Aorta (tissue), 5 donors: ENCODE data around the gene AFAP1. TPM values are rescaled to one million over a fixed set of nuclear protein-coding genes. Genes with fewer than 3 reads are reported as not detected.
"Not testable (repeated sequence)": the region's sequence is repeated elsewhere in the genome, so short reads cannot be mapped to it uniquely, and the experiment has no call there.

ENCODE experiments used
- ATAC-seq: fragments of 200-7000 bp; cut with Tn5 transposase; one replicate; pipeline ENCODE4 v1.9.1; 2022; ENCODE audit warnings: moderate library complexity; ENCODE audit not compliant: low FRiP score
- DNase-seq, 2 donors: peaks; one replicate each; pipeline ENCODE4 v3.0.0-alpha.2; 2020
- H3K27ac ChIP-seq, 2 donors: one replicate each; pipeline ENCODE4 v1.5.1; 2013; ENCODE audit warnings: low read length in 2 of 2, mild to moderate bottlenecking in 2 of 2, moderate library complexity in 2 of 2, control low read depth in 1 of 2, inconsistent platforms in 1 of 2, low read depth in 1 of 2
- H3K27me3 ChIP-seq, 2 donors: one replicate each; pipeline ENCODE4 v1.6.1; 2013; ENCODE audit warnings: control low read depth in 1 of 2, low read length in 1 of 2, mild to moderate bottlenecking in 1 of 2, moderate library complexity in 1 of 2; ENCODE audit not compliant: insufficient read depth in 2 of 2, control insufficient read depth in 1 of 2
- H3K36me3 ChIP-seq, 2 donors: one replicate each; pipeline ENCODE4 v1.6.1; 2013; ENCODE audit warnings: control low read depth in 1 of 2, low read length in 1 of 2, mild to moderate bottlenecking in 1 of 2; ENCODE audit not compliant: insufficient read depth in 2 of 2, control insufficient read depth in 1 of 2
- H3K4me1 ChIP-seq, 2 donors: one replicate each; pipeline ENCODE4 v1.6.1; 2013; ENCODE audit warnings: low read length in 2 of 2, control low read depth in 1 of 2, mild to moderate bottlenecking in 1 of 2, moderate library complexity in 1 of 2; ENCODE audit not compliant: insufficient read depth in 2 of 2, control insufficient read depth in 1 of 2
- H3K4me3 ChIP-seq, 2 donors: one replicate each; pipeline ENCODE4 v1.5.1; 2013; ENCODE audit warnings: low read length in 2 of 2, control low read depth in 1 of 2, mild to moderate bottlenecking in 1 of 2
- H3K9me3 ChIP-seq: one replicate; pipeline ENCODE4 v1.6.1; 2013; ENCODE audit warnings: mild to moderate bottlenecking, low read length; ENCODE audit not compliant: control insufficient read depth
- WGBS, 2 donors: extraction: QIAGEN DNeasy Blood & Tissue Kit; methylation state at CpG; one replicate each; pipeline ENCODE4 v1.1.7; 2013; 5-methylcytosine and 5-hydroxymethylcytosine counted together
- intact Hi-C, 2 donors: fragments of 100-400 bp; cut with DNase I; formaldehyde crosslinking; loops; one replicate each; pipeline versions ENCODE4 v1.14.2 to v1.15.0; 2022
- polyA plus RNA-seq, 2 donors: library from polyadenylated mRNA; stranded (reverse); fragments of 200-250 nt; gene quantifications; one replicate each; pipeline ENCODE4 v1.2.3, GENCODE V29; 2013
- total RNA-seq, 2 donors: library from RNA; stranded (reverse); fragmentation: NEBNext Ultra II Directional; extraction: Animal tissue kit (Norgen Biotek cat#: 25700); gene quantifications; one replicate each; pipeline ENCODE4 v1.2.1, GENCODE V29; 2021
- donor health status: healthy with polysubstance abuse.
- donor health status: Bipolar disorder and iron deficiency.
- donor health status: DM: no; HTN: no; CAD: no.
- donor health status: DM: no; HTN: no; CAD: no.
- donor health status: DM: yes; HTN: yes; CAD: no.

The AFAP1 gene
- total and polyA plus RNA-seq, 4 donors, result 4.6 to 60.5 (median 26.9) TPM

DNA sequence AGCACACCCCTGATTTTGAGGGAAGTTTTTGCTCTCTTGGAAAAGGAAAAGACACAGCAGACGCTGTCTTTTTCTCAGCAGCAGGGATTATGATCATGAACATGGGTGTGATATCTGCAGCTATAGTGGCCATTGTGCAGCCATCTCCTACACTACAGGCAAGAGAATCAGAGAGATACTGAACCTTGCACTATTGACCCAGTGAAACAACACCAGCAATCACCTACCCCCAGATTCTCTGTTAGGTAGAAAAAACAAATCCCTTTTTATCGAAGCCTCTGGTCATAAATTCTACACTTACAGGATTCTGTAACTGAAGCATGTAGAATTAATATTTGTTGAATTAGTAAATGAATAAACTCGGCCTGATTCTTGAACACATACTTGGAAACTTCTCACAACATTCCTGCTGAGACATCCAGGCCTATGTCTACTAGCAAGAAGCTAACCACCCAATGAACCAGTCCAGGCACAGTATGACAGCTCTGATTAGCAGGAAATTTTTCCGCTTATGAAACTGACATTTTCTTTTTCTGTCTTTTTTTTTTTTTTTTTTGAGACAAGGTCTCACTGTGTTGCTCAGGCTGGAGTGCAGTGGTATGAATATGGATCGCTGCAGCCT, 5.0 kb upstream of the AFAP1 start:
- Histone ChIP-seq H3K27me3 (no peaks in the 10 kb centered on the region), H3K27ac (no peak overlapping the region), H3K9me3 (no peaks in the 10 kb centered on the region), H3K36me3 (no peaks in the 10 kb centered on the region), H3K4me3 (no peak overlapping the region), H3K4me1 (no peaks in the 10 kb centered on the region)
- ATAC-seq (no peak), DNase-seq (no peak)
- 86 to 92% methylated on average over 5 of the region's 5 CpGs for WGBS, 2 donors
- intact Hi-C loops, result no loop called here

DNA sequence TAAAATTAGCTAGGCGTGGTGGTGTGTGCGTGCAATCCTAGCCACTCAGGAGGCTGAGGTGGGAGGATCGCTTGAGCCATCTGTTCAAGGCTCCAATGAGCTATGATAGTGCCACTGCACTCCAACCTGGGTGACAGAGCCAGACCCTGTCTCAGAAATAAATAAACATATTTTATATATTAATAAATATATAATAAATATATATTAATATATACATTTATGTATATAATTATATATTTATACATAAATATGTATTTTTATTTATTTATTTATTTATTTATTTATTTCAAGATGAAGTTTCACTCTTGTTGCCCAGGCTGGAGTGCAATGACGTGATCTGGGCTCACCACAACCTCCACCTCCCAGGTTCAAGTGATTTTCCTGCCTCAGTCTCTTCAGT, 4.0 kb upstream of the AFAP1 start:
- DNase-seq, H3K36me3 ChIP-seq, H3K9me3 ChIP-seq, H3K4me3 ChIP-seq, H3K4me1 ChIP-seq, H3K27me3 ChIP-seq, intact Hi-C loops, ATAC-seq, H3K27ac ChIP-seq: not testable (repeated sequence)
- 96 to 97% methylated on average over 4 of the region's 4 CpGs for WGBS, 2 donors

DNA sequence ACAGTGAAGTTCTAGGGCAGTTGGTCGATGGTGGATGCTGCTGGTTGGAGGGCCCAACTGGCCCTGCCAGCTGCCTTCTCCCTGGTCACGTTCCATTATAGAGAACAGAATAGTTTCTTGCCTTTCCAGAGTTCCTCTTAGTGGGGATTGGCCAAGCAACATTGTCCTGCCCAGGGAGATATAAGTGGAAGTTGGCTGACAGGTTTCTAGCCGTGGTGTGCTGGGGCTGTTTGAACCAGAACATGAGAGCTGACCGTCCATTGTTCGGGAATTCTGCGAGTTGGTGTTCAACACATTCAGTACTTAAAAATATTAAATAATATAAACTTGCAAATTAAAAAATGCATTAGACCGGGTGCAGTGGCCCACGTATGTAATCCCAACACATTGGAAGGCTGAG, 3.5 kb upstream of the AFAP1 start:
- no peaks in the 10 kb centered on the region for H3K27me3 ChIP-seq
- DNase-seq (no peak), ATAC-seq (no peak)
- 96 to 97% methylated on average over 8 of the region's 8 CpGs for WGBS, 2 donors
- no peak overlapping the region for H3K27ac ChIP-seq
- no peaks in the 10 kb centered on the region for H3K36me3 ChIP-seq
- intact Hi-C loops, result no loop called here
- no peaks in the 10 kb centered on the region for H3K4me1 ChIP-seq
- no peaks in the 10 kb centered on the region for H3K9me3 ChIP-seq
- H3K4me3 ChIP-seq, result no peak overlapping the region

DNA sequence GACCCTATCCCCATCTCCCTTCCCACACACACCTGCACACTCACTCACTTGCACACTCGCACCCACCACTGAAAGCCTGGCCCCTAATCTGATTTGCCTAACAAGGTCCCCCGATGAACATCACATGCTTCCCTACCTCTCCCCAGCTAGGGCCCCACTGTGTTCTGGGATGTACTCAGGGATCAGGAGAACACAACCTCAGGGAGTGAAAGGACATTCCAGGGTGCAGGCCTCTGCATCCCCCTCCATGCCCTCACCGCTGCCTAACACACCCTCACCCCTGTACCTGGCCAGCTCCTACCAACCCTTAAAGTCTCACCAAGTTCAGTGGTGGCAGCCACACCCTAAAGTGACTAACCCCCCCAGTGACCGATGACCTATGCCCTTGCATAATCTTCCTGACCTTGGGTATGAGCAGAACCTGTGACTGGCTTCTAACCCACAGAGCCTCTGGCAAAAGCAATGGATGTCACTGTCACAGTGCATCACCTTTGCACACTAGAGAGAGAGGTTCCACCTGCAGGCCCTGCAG, 2.4 kb upstream of the AFAP1 start:
- WGBS, 2 donors, result 97 to 98% methylated on average over 4 of the region's 4 CpGs
- ATAC-seq (no peak), DNase-seq (no peak)
- H3K4me1 ChIP-seq, result no peaks in the 10 kb centered on the region
- H3K27ac ChIP-seq, result no peak overlapping the region
- H3K27me3 ChIP-seq, result no peaks in the 10 kb centered on the region
- intact Hi-C loops, result no loop called here
- H3K36me3 ChIP-seq, result no peaks in the 10 kb centered on the region
- H3K4me3 ChIP-seq, result no peak overlapping the region
- no peaks in the 10 kb centered on the region for H3K9me3 ChIP-seq

DNA sequence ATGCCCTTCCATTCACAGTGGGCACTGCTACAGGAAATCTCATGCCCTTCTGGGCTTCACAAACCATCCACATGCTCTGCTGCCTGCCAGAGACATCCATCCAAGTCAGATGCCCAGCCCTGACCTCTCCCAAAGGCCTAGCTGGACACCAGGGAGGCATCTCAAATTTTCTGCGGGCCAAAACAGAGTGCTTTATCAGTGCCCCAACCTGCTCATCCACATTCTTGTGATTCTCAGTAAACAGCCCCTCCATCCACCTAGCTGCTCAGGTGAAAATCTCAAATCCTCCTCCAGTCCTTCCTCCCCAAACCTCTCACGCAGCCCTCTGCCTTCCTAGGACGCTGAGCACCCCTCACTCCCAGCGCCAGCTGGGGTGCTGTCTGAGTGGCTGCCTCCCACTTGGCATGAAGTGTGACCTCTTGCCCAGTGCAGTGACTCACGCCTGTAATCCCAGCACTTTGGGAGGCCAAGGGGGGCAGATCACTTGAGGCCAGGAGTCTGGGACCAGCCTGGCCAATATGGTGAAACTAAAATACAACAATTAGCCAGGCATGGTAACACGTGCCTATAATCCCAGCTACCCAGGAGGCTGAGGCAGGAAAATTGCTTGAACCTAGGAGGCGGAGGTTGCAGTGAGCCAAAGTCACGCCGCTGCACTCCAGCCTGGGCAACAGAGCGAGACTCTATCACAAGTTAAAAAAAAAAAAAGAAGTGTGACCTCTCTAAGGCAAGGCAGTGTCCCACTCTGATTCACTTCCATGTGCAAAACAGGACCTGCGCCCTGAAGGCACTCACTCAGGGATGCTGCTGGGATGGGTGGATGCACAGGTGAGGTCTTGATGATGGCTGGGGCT, 1.7 kb upstream of the AFAP1 start:
- Histone ChIP-seq H3K27me3 (no peaks in the 10 kb centered on the region), H3K4me3 (no peak overlapping the region), H3K4me1 (no peaks in the 10 kb centered on the region), H3K36me3 (no peaks in the 10 kb centered on the region), H3K27ac (no peak overlapping the region), H3K9me3 (no peaks in the 10 kb centered on the region)
- DNase-seq, result no peak
- WGBS, 2 donors, result 75 to 77% methylated on average over 11 of the region's 11 CpGs
- intact Hi-C loops, result no loop called here
- ATAC-seq, result no peak

DNA sequence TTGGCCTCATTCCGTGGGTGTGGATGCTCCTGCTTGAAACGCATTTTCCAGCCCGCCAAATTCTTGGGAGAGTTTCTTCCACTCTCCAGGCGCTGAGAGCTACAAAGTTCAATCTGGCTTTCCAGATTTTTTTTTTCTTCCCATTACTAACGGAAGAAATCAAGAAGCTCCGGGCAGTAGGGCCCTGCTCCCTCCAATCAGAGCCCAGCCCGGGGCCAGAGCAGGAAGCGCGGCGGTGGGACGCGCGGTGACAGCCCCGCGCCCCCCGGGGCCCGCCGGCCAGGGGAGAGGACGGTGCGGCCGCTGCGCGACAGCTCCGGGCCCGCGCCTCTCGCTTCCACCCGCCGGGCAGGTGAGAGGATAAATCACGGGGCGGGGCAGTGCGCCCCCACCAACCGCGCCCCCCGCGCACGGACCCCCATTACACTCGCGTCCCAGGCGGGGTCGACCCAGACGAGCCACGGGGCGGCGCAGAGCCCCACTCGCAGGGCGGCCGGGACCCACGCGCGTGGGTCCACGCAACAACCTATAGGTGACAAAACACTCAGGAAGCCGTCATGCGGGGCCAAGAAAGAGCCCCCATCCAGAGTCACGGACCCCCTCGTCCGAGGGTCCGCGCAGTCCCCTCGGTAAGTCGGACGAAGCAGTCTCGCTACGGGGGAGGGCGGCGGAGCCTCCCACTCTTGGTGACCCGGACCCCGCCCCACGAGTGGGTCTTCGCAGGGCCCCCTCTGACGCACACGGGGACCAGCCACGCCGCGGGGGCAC, 868 bp downstream of the AFAP1 start:
- no peaks in the 10 kb centered on the region for H3K36me3 ChIP-seq
- intact Hi-C loops, result loop anchor here (5.0 kb wide), 2 partner anchors 36 to 96 kb away; no protein-coding TSS in a partner anchor
- no peaks in the 10 kb centered on the region for H3K27me3 ChIP-seq
- peak overlapping the region in 1 of 2 donors; percentile 22 for H3K27ac ChIP-seq
- H3K9me3 ChIP-seq, result no peaks in the 10 kb centered on the region
- DNase-seq (peak; percentile 63 to 82), ATAC-seq (peak; percentile 75)
- peak overlapping the region; percentile 23 to 96 for H3K4me3 ChIP-seq
- 0% methylated on average over 68 to 75 of the region's 75 CpGs for WGBS, 2 donors
- H3K4me1 ChIP-seq, result no peaks in the 10 kb centered on the region

DNA sequence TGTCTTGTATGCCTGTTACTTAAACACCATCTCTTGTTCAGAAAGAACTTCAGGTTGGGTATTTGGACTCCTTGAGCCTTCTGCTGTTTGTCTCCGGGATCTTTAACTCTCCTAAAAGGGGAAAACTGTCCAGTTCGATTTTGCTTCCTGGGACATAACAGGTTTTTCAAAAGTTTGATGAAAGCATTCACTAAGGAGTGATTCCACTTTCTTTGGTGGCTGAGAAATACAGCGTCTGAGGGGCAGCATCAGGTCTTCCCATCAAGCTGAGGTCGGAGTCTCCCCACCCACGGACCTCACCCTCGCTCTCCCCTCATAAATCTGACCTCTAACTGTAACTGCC, 1.4 kb downstream of the AFAP1 start:
- Histone ChIP-seq H3K27ac (peak overlapping the region in 1 of 2 donors; percentile 22), H3K9me3 (no peaks in the 10 kb centered on the region), H3K4me1 (no peaks in the 10 kb centered on the region), H3K4me3 (peak overlapping the region; percentile 23 to 96), H3K36me3 (no peaks in the 10 kb centered on the region), H3K27me3 (no peaks in the 10 kb centered on the region)
- DNase-seq (no peak), ATAC-seq (no peak)
- WGBS, 2 donors, result 2 to 3% methylated on average over 6 of the region's 6 CpGs
- intact Hi-C loops, result loop anchor here (5.0 kb wide), 2 partner anchors 36 to 96 kb away; no protein-coding TSS in a partner anchor

DNA sequence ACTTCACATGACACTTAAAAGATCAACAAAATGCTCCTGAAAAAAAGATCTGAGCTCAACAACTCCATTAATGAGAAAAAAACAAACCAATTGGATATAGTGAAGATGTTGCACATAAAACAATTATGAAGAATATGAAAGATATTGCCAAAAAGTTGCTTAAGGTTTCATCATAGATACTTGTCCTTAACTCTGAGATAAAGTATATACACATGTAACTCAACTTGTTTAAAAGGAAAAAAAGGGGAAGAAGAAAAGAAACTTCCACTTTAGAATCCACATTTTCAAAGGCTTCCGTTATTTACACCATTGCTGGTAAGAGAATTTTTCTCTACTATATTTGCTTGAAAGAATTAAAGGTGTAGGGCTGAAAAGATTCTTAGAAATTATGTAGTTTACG, 2.7 kb downstream of the AFAP1 start:
- WGBS, 2 donors, result 75 to 78% methylated on average over 2 of the region's 2 CpGs
- H3K4me1 ChIP-seq, result no peaks in the 10 kb centered on the region
- H3K27me3 ChIP-seq, result no peaks in the 10 kb centered on the region
- intact Hi-C loops, result loop anchor here (5.0 kb wide), 2 partner anchors 35 to 95 kb away; no protein-coding TSS in a partner anchor
- no peaks in the 10 kb centered on the region for H3K9me3 ChIP-seq
- no peak for ATAC-seq
- H3K36me3 ChIP-seq, result no peaks in the 10 kb centered on the region
- no peak overlapping the region for H3K4me3 ChIP-seq
- no peak overlapping the region for H3K27ac ChIP-seq
- DNase-seq, result no peak
